HEK293 (cell line): ENCODE data around the gene XRCC6.
A peak's percentile ranks its signal among the peaks of the same experiment; 100 is the strongest.

ENCODE experiments used
- HOXA7 ChIP-seq: sonication (generic); formaldehyde crosslinking; IDR thresholded peaks from 2 replicates; pipeline ENCODE4 v1.8.1; 2022; ENCODE audit warnings: missing genetic modification reagents, borderline replicate concordance
- KLF1 ChIP-seq: fragments of 450-650 bp; formaldehyde crosslinking; IDR thresholded peaks from 2 replicates; pipeline ENCODE4 v1.5.1; 2016; ENCODE audit warnings: missing biosample characterization, missing genetic modification characterization
- KLF8 ChIP-seq: fragments of 450-650 bp; formaldehyde crosslinking; IDR thresholded peaks from 2 replicates; pipeline ENCODE4 v1.5.1; 2016; ENCODE audit warnings: missing biosample characterization, missing genetic modification characterization
- KLF9 ChIP-seq: fragments of 450-650 bp; formaldehyde crosslinking; IDR thresholded peaks from 2 replicates; pipeline ENCODE4 v1.5.1; 2016; ENCODE audit warnings: missing biosample characterization, missing genetic modification characterization, low read depth
- PRDM1 ChIP-seq: fragments of 450-650 bp; formaldehyde crosslinking; IDR thresholded peaks from 2 replicates; pipeline ENCODE4; 2016; ENCODE audit warnings: missing biosample characterization, missing genetic modification characterization
- SCRT1 ChIP-seq: fragments of 450-650 bp; formaldehyde crosslinking; IDR thresholded peaks from 2 replicates; pipeline ENCODE4 v1.5.1; 2016; ENCODE audit warnings: missing biosample characterization, missing genetic modification characterization, borderline replicate concordance
- ZBTB49 ChIP-seq: fragments of 450-650 bp; formaldehyde crosslinking; IDR thresholded peaks from 2 replicates; pipeline ENCODE4 v1.5.1; 2016; ENCODE audit warnings: missing biosample characterization, missing genetic modification characterization, low read depth
- ZFP41 ChIP-seq: fragments of 450-650 bp; formaldehyde crosslinking; IDR thresholded peaks from 2 replicates; pipeline ENCODE4 v1.5.1; 2016; ENCODE audit warnings: missing biosample characterization, missing genetic modification characterization, borderline replicate concordance
- ZFP69B ChIP-seq: fragments of 450-650 bp; formaldehyde crosslinking; IDR thresholded peaks from 2 replicates; pipeline ENCODE4 v1.5.1; 2016; ENCODE audit warnings: missing biosample characterization, missing genetic modification characterization
- ZNF202 ChIP-seq: fragments of 450-650 bp; formaldehyde crosslinking; IDR thresholded peaks from 2 replicates; pipeline ENCODE4 v1.5.1; 2016; ENCODE audit warnings: missing biosample characterization, missing genetic modification characterization, borderline replicate concordance
- ZNF362 ChIP-seq: fragments of 450-650 bp; formaldehyde crosslinking; IDR thresholded peaks from 2 replicates; pipeline ENCODE4 v1.5.1; 2016; ENCODE audit warnings: missing biosample characterization, missing genetic modification characterization
- ZNF433 ChIP-seq: fragments of 450-650 bp; formaldehyde crosslinking; IDR thresholded peaks from 2 replicates; pipeline ENCODE4 v1.5.1; 2016; ENCODE audit warnings: missing biosample characterization, missing genetic modification characterization, low read depth
- ZNF488 ChIP-seq: fragments of 450-650 bp; formaldehyde crosslinking; IDR thresholded peaks from 2 replicates; pipeline ENCODE4 v1.5.1; 2016; ENCODE audit warnings: missing biosample characterization, missing genetic modification characterization
- ZNF513 ChIP-seq: fragments of 450-650 bp; IDR thresholded peaks from 2 replicates; pipeline ENCODE4 v1.5.1; 2018; ENCODE audit warnings: missing biosample characterization, missing genetic modification characterization
- ZNF518A ChIP-seq: fragments of 450-650 bp; formaldehyde crosslinking; conservative IDR thresholded peaks from 2 replicates; pipeline ENCODE4 v1.5.1; 2016; ENCODE audit warnings: low read depth, missing biosample characterization, missing genetic modification characterization
- ZNF530 ChIP-seq: fragments of 450-650 bp; formaldehyde crosslinking; IDR thresholded peaks from 2 replicates; pipeline ENCODE4 v1.5.1; 2016; ENCODE audit warnings: low read depth, missing biosample characterization, missing genetic modification characterization
- ZNF571 ChIP-seq: fragments of 450-650 bp; formaldehyde crosslinking; IDR thresholded peaks from 2 replicates; pipeline ENCODE4 v1.5.0; 2017; ENCODE audit warnings: missing biosample characterization, missing genetic modification characterization
- ZNF626 ChIP-seq: fragments of 450-650 bp; sonication (Bioruptor Pico); formaldehyde crosslinking; IDR thresholded peaks from 2 replicates; pipeline ENCODE4 v1.5.1; 2018; ENCODE audit warnings: missing biosample characterization, missing genetic modification characterization, inconsistent platforms
- ZNF629 ChIP-seq: fragments of 450-650 bp; formaldehyde crosslinking; IDR thresholded peaks from 2 replicates; pipeline ENCODE4 v1.5.1; 2017; ENCODE audit warnings: missing biosample characterization, missing genetic modification characterization
- ZNF670 ChIP-seq: fragments of 450-650 bp; formaldehyde crosslinking; IDR thresholded peaks from 2 replicates; pipeline ENCODE4 v1.5.1; 2016; ENCODE audit warnings: missing biosample characterization, missing genetic modification characterization, low read depth
- ZSCAN30 ChIP-seq: fragments of 450-650 bp; IDR thresholded peaks from 2 replicates; pipeline ENCODE4 v1.5.1; 2018; ENCODE audit warnings: missing biosample characterization, mild to moderate bottlenecking, missing genetic modification characterization, moderate library complexity
- TF ChIP-seq, protein P1 (sequence below): fragments of 450-650 bp; formaldehyde crosslinking; conservative IDR thresholded peaks from 2 replicates; pipeline ENCODE4 v1.5.1; 2016; ENCODE audit warnings: low read depth, missing biosample characterization, missing genetic modification characterization

The XRCC6 gene

GRCh38 chr22:41688365-41689211 lies 67.5 kb downstream of the XRCC6 start, which contains the start of gene SNU13 (continued):
- TF ChIP-seq HOXA7 (no peak), ZBTB49 (tag by site-specific recombination) (no peak), ZNF513 (tag by site-specific recombination) (no peak), ZFP41 (no peak), SCRT1 (tag by site-specific recombination) (no peak), KLF8 (tag by site-specific recombination) (peak; percentile 70), ZNF530 (tag by site-specific recombination) (no peak), ZNF518A (peak; percentile 91), ZNF433 (tag by site-specific recombination) (no peak), ZNF571 (no peak), ZNF670 (no peak), ZNF202 (tag by site-specific recombination) (no peak), KLF1 (peak; percentile 80), KLF9 (tag by site-specific recombination) (peak; percentile 85), ZNF488 (no peak), ZSCAN30 (tag by site-specific recombination) (no peak), ZNF626 (tag by site-specific recombination) (no peak), PRDM1 (tag by site-specific recombination) (peak; percentile 43), ZNF629 (tag by site-specific recombination) (peak; percentile 98), ZFP69B (tag by site-specific recombination) (peak; percentile 95; the same call in 1 of the 2 replicates), ZNF362 (tag by site-specific recombination) (no peak)
- TF ChIP-seq, protein P1, sequence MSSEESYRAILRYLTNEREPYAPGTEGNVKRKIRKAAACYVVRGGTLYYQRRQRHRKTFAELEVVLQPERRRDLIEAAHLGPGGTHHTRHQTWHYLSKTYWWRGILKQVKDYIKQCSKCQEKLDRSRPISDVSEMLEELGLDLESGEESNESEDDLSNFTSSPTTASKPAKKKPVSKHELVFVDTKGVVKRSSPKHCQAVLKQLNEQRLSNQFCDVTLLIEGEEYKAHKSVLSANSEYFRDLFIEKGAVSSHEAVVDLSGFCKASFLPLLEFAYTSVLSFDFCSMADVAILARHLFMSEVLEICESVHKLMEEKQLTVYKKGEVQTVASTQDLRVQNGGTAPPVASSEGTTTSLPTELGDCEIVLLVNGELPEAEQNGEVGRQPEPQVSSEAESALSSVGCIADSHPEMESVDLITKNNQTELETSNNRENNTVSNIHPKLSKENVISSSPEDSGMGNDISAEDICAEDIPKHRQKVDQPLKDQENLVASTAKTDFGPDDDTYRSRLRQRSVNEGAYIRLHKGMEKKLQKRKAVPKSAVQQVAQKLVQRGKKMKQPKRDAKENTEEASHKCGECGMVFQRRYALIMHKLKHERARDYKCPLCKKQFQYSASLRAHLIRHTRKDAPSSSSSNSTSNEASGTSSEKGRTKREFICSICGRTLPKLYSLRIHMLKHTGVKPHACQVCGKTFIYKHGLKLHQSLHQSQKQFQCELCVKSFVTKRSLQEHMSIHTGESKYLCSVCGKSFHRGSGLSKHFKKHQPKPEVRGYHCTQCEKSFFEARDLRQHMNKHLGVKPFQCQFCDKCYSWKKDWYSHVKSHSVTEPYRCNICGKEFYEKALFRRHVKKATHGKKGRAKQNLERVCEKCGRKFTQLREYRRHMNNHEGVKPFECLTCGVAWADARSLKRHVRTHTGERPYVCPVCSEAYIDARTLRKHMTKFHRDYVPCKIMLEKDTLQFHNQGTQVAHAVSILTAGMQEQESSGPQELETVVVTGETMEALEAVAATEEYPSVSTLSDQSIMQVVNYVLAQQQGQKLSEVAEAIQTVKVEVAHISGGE (tag by site-specific recombination), result peak; percentile 94
